ENCODE results near the gene OR4D6.

DNA sequence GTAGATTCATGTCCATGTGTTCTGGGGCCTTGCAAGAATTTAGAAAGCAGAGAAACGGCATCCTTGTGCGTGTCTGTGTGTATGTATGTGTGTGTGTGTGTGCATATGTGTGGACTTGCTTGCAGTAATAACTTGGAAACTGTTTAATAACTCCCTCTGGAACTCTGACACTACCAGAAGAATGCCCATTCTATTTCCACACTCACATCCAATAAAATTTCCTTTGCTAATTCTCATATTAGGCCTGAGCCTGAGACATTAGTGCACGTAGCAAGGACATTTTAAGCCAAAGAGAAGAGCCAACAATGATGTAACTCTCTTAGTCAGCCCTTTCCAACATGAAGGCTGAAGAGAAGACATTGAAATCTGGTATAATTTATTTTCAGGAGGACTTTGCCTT is 3.2 kb downstream of the OR4D6 start:
- TF ChIP-seq POLR2A (IDR thresholded peaks at IDR 0.05), result no peak
- TF ChIP-seq, protein P1, sequence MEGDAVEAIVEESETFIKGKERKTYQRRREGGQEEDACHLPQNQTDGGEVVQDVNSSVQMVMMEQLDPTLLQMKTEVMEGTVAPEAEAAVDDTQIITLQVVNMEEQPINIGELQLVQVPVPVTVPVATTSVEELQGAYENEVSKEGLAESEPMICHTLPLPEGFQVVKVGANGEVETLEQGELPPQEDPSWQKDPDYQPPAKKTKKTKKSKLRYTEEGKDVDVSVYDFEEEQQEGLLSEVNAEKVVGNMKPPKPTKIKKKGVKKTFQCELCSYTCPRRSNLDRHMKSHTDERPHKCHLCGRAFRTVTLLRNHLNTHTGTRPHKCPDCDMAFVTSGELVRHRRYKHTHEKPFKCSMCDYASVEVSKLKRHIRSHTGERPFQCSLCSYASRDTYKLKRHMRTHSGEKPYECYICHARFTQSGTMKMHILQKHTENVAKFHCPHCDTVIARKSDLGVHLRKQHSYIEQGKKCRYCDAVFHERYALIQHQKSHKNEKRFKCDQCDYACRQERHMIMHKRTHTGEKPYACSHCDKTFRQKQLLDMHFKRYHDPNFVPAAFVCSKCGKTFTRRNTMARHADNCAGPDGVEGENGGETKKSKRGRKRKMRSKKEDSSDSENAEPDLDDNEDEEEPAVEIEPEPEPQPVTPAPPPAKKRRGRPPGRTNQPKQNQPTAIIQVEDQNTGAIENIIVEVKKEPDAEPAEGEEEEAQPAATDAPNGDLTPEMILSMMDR (IDR thresholded peaks at IDR 0.05), result no peak
